ENCODE measurements around the gene LCN2.

DNA sequence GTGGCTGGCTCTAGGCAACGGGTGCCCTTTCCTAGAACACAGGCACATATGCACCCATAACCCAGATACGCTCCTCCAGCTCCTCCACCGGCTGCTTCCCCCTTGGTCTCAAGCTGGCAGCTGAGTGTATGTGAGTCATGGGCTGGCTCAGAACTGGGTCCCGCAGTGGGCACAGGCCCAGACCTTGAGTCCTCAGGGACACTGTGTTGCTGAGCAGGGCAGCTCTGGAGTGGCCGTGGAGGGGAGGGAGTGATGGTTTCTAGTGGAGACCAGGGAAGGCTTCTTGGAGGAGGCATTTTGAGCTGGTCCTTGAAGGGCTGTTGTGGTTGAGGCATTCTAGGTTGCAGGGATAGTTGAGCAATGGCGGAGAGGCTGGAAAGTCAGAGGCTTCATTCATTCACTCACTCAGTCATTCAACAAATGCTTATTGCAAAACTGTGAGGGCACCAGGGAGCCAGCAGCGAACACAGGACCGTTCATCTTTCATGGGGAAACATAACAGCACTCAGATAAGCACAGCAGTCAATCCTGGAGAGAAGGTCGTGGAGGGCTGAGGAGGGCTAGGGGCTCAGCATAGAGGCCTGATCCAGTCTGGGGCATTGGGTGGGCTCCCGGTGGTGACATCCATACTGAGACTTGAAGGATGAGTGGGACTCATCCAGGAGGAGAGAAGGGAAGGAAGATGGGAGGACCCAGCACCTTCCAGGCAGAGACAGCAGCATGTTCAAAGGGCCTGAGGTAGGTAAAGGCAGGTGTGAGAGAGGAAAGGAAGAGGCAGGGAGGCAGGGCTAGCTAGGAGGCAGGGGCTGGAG is 13.2 kb downstream of the LCN2 start:
- TF ChIP-seq, protein P1, sequence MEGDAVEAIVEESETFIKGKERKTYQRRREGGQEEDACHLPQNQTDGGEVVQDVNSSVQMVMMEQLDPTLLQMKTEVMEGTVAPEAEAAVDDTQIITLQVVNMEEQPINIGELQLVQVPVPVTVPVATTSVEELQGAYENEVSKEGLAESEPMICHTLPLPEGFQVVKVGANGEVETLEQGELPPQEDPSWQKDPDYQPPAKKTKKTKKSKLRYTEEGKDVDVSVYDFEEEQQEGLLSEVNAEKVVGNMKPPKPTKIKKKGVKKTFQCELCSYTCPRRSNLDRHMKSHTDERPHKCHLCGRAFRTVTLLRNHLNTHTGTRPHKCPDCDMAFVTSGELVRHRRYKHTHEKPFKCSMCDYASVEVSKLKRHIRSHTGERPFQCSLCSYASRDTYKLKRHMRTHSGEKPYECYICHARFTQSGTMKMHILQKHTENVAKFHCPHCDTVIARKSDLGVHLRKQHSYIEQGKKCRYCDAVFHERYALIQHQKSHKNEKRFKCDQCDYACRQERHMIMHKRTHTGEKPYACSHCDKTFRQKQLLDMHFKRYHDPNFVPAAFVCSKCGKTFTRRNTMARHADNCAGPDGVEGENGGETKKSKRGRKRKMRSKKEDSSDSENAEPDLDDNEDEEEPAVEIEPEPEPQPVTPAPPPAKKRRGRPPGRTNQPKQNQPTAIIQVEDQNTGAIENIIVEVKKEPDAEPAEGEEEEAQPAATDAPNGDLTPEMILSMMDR (IDR thresholded peaks at IDR 0.05), result no peak
- TF ChIP-seq POLR2A (IDR thresholded peaks at IDR 0.05), result no peak

Data from body of pancreas (tissue), 4 donors.